B cell (primary cell): ENCODE results near the gene CIT.

Experiments
- CTCF ChIP-seq: fragments of 200-600 bp; IDR thresholded peaks from one replicate; pipeline ENCODE4 v1.8.0; 2022; ENCODE audit warnings: antibody characterized with exemption, mild to moderate bottlenecking
- EZH2 ChIP-seq: IDR thresholded peaks from 2 replicates; pipeline ENCODE4 v1.6.1; 2012; ENCODE audit warnings: borderline replicate concordance, low read depth, mild to moderate bottlenecking, moderate library complexity, low read length; ENCODE audit not compliant: insufficient read depth, poor library complexity, severe bottlenecking

GRCh38 chr12:119659289-119659897 lies 217.7 kb downstream of the CIT start:
- no peak for TF ChIP-seq EZH2
- TF ChIP-seq CTCF = peak; percentile 98
